B cell (primary cell): Measurements from ENCODE around the gene MDC1. TPM values are rescaled to one million over a fixed set of nuclear protein-coding genes. Genes with fewer than 3 reads are reported as not detected.
A peak's percentile ranks its signal among the peaks of the same experiment; 100 is the strongest.

Experiments
- ATAC-seq: fragments of 200-7000 bp; cut with Tn5 transposase; one replicate; pipeline ENCODE4 v1.10.0; 2021; ENCODE audit warnings: low read depth, mild to moderate bottlenecking, moderate number of reproducible peaks, moderate library complexity
- CTCF ChIA-PET: fragments of 350-600 bp; sonication (Branson Sonifier 250); formaldehyde crosslinking; loops from one replicate; lab custom pipeline; 2021; ENCODE audit warnings: antibody characterized with exemption, inconsistent platforms; lab: Charles Lee
- POLR2A ChIA-PET: fragments of 350-600 bp; sonication (Branson Sonifier 250); formaldehyde crosslinking; loops from one replicate; lab custom pipeline; 2021; ENCODE audit warnings: antibody characterized with exemption; lab: Charles Lee
- DNase-seq: peaks from one replicate; pipeline ENCODE4 v3.0.0; 2013
- H2AFZ ChIP-seq: 2 replicates; pipeline ENCODE4 v1.6.1; 2012; ENCODE audit warnings: mild to moderate bottlenecking, low read depth, low read length; ENCODE audit not compliant: insufficient read depth, poor library complexity, severe bottlenecking
- H3K27ac ChIP-seq, 2 donors: 1 replicate in 1 of 2; 2 replicates in 1 of 2; pipeline ENCODE4 v1.5.1; 2012 to 2013; ENCODE audit warnings: low read length in 2 of 2, mild to moderate bottlenecking in 2 of 2, moderate library complexity in 1 of 2
- H3K27me3 ChIP-seq, 4 experiments: fragments of 200-600 bp in 1 of 4; sonication (generic) in 1 of 4; replicated peaks in 1 of 4; 1 replicate in 2 of 4; 2 replicates in 2 of 4; pipeline versions ENCODE4 v1.6.1 to v1.7.0; 2013 to 2016; ENCODE audit warnings: low read length in 3 of 4, mild to moderate bottlenecking in 2 of 4, mixed read lengths in 1 of 4, moderate library complexity in 1 of 4; ENCODE audit not compliant: insufficient read depth in 4 of 4, control insufficient read depth in 3 of 4; ENCODE audit errors: control extremely low read depth in 1 of 4
- H3K36me3 ChIP-seq, 2 experiments: replicated peaks in 1 of 2; 1 replicate in 1 of 2; 2 replicates in 1 of 2; pipeline versions ENCODE4 v1.6.1 to v1.7.1; 2013; ENCODE audit warnings: low read length in 1 of 2; ENCODE audit not compliant: insufficient read depth in 2 of 2, control insufficient read depth in 1 of 2; ENCODE audit errors: control extremely low read depth in 1 of 2, extremely low read depth in 1 of 2
- H3K4me1 ChIP-seq, 2 donors: fragments of 200-600 bp in 1 of 2; sonication (generic) in 1 of 2; 1 replicate in 1 of 2; 2 replicates in 1 of 2; pipeline versions ENCODE4 v1.5.1 to v1.6.1; 2013 to 2017; ENCODE audit warnings: low read length in 2 of 2; ENCODE audit not compliant: control insufficient read depth in 2 of 2, insufficient read depth in 2 of 2
- H3K4me2 ChIP-seq: replicated peaks from 2 replicates; pipeline ENCODE3; 2012; ENCODE audit warnings: mild to moderate bottlenecking, low read depth, low read length; ENCODE audit not compliant: poor library complexity, severe bottlenecking
- H3K4me3 ChIP-seq, 5 experiments: fragments of 200-600 bp in 1 of 5; sonication (generic) in 1 of 5; 1 replicate in 3 of 5; 2 replicates in 2 of 5; pipeline versions ENCODE4 v1.5.1 to v1.7.0; 2011 to 2016; ENCODE audit warnings: low read length in 4 of 5, mild to moderate bottlenecking in 4 of 5, low read depth in 2 of 5, control low read depth in 1 of 5, moderate library complexity in 1 of 5; ENCODE audit not compliant: insufficient read depth in 1 of 5; ENCODE audit errors: control extremely low read depth in 1 of 5, extremely low read depth in 1 of 5
- H3K79me2 ChIP-seq: fragments of 200-600 bp; sonication (generic); one replicate; pipeline ENCODE4 v1.6.0; 2016; ENCODE audit warnings: low read length; ENCODE audit not compliant: control insufficient read depth, insufficient read depth
- H3K9ac ChIP-seq: fragments of 200-600 bp; sonication (generic); 2 replicates; pipeline ENCODE4 v1.6.1; 2017; ENCODE audit warnings: mild to moderate bottlenecking, low read length, moderate library complexity
- H3K9me3 ChIP-seq, 3 donors: one replicate each; pipeline versions ENCODE4 v1.6.1 to v1.7.1; 2013; ENCODE audit warnings: low read length in 2 of 3; ENCODE audit not compliant: control insufficient read depth in 2 of 3, insufficient read depth in 1 of 3; ENCODE audit errors: control extremely low read depth in 1 of 3
- H4K20me1 ChIP-seq: 2 replicates; pipeline ENCODE4 v1.6.0; 2012; ENCODE audit warnings: mild to moderate bottlenecking, low read length; ENCODE audit not compliant: insufficient read depth, control insufficient read depth, poor library complexity, severe bottlenecking
- H3K27ac Mint-ChIP-seq: one replicate; pipeline ENCODE4 v1.8.0; 2021; ENCODE audit warnings: mixed read lengths
- H3K27me3 Mint-ChIP-seq: one replicate; pipeline ENCODE4 v1.8.0; 2021; ENCODE audit warnings: mixed read lengths
- H3K4me1 Mint-ChIP-seq: one replicate; pipeline ENCODE4 v1.8.0; 2021; ENCODE audit warnings: mixed read lengths
- H3K4me3 Mint-ChIP-seq: one replicate; pipeline ENCODE4 v1.8.0; 2021; ENCODE audit warnings: mixed read lengths
- H3K9me3 Mint-ChIP-seq: one replicate; pipeline ENCODE4 v1.8.0; 2022; ENCODE audit warnings: mixed read lengths; ENCODE audit not compliant: insufficient read depth
- EZH2 ChIP-seq: IDR thresholded peaks from 2 replicates; pipeline ENCODE4 v1.6.1; 2012; ENCODE audit warnings: borderline replicate concordance, low read depth, mild to moderate bottlenecking, moderate library complexity, low read length; ENCODE audit not compliant: insufficient read depth, poor library complexity, severe bottlenecking
- WGBS: methylation state at CpG from one replicate; pipeline ENCODE4 v1.1.5; 2013; ENCODE audit warnings: missing lambda C conversion rate; ENCODE audit not compliant: insufficient coverage; 5-methylcytosine and 5-hydroxymethylcytosine counted together
- intact Hi-C: fragments of 100-400 bp; cut with micrococcal nuclease; formaldehyde crosslinking; loops from one replicate; pipeline ENCODE4 v1.10.0; 2022
- polyA plus RNA-seq: library from polyadenylated mRNA; depleted of rRNA; stranded (reverse); fragments of >200 nt; gene quantifications from 2 replicates; pipeline ENCODE4 v1.2.3, GENCODE V29; 2012
- total RNA-seq, 2 donors: library from RNA; stranded (reverse); fragments of 120-200 nt in 1 of 2; gene quantifications; 1 replicate in 1 of 2; 2 replicates in 1 of 2; pipeline versions ENCODE4 v1.2.3 to v1.2.4, GENCODE V29; 2013 to 2022
- TF ChIP-seq, protein P1 (sequence below): fragments of 200-600 bp; IDR thresholded peaks from one replicate; pipeline ENCODE4 v1.8.0; 2022; ENCODE audit warnings: antibody characterized with exemption, mild to moderate bottlenecking

The MDC1 gene
- total and polyA plus RNA-seq, 2 donors (not counting 1 experiment from before 2014, with no cell fraction given), result 24.9 to 87.4 TPM

- H3K4me1 Mint-ChIP-seq, result peaks cover 72% of the 10 kb centered on the region
- POLR2A ChIA-PET, result interaction anchor here (0.5 to 8.7 kb wide), 5 partner anchors 36 to 198 kb away, joined by 4 to 216 read pairs (median 5); partner anchors contain the start of genes MDC1 and TUBB
- H2AFZ ChIP-seq, result no peak overlapping the region
Observed at GRCh38 chr6:30684386-30685156, 32.5 kb downstream of the MDC1 start.

More at GRCh38 chr6:30684386-30685156, 32.5 kb downstream of the MDC1 start:
- ATAC-seq (no peak), DNase-seq (peak; percentile 54)
- CTCF ChIA-PET, result interaction anchor here (0.9 to 19.8 kb wide), 3 partner anchors 11 to 201 kb away, joined by 3 to 963 read pairs (median 3); partner anchors contain the start of genes MDC1 and TUBB
- H4K20me1 ChIP-seq, result peaks cover 71% of the 10 kb centered on the region
- H3K36me3 ChIP-seq, result peaks cover 0 to 22% of the 10 kb centered on the region in 2 experiments
- H3K4me1 ChIP-seq, result peaks cover 50 to 52% of the 10 kb centered on the region in 2 donors
- H3K4me2 ChIP-seq, result peak overlapping the region; percentile 100
- Mint-ChIP-seq H3K27me3 (no peaks in the 10 kb centered on the region), H3K27ac (peak overlapping the region; percentile 99), H3K9me3 (no peaks in the 10 kb centered on the region), H3K4me3 (peak overlapping the region; percentile 97)
- no peaks in the 10 kb centered on the region for H3K27me3 ChIP-seq
- peak overlapping the region; percentile 93 to 97 for H3K27ac ChIP-seq
- TF ChIP-seq, protein P1, sequence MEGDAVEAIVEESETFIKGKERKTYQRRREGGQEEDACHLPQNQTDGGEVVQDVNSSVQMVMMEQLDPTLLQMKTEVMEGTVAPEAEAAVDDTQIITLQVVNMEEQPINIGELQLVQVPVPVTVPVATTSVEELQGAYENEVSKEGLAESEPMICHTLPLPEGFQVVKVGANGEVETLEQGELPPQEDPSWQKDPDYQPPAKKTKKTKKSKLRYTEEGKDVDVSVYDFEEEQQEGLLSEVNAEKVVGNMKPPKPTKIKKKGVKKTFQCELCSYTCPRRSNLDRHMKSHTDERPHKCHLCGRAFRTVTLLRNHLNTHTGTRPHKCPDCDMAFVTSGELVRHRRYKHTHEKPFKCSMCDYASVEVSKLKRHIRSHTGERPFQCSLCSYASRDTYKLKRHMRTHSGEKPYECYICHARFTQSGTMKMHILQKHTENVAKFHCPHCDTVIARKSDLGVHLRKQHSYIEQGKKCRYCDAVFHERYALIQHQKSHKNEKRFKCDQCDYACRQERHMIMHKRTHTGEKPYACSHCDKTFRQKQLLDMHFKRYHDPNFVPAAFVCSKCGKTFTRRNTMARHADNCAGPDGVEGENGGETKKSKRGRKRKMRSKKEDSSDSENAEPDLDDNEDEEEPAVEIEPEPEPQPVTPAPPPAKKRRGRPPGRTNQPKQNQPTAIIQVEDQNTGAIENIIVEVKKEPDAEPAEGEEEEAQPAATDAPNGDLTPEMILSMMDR, result no peak
- TF ChIP-seq EZH2, result no peak
- 3% methylated on average over 12 of the region's 21 CpGs for WGBS
- H3K79me2 ChIP-seq, result peaks cover 75% of the 10 kb centered on the region
- intact Hi-C loops, result no loop called here
- no peaks in the 10 kb centered on the region for H3K9me3 ChIP-seq
- peak overlapping the region; percentile 98 for H3K9ac ChIP-seq
- H3K4me3 ChIP-seq, result peak overlapping the region; percentile 91 to 100 (median 97)
